Esophagus muscularis mucosa (tissue), 3 donors: ENCODE measurements around the gene MRPL58.

Experiments used
- CTCF ChIP-seq, 3 experiments: fragments of 200-600 bp in 2 of 3; fragments of 450-650 bp in 1 of 3; sonication (generic) in 2 of 3; IDR thresholded peaks; one replicate each; pipeline ENCODE4 v1.5.1; 2017 to 2019; ENCODE audit warnings: antibody characterized with exemption in 3 of 3, mild to moderate bottlenecking in 2 of 3, moderate library complexity in 1 of 3
- POLR2A ChIP-seq: fragments of 450-650 bp; IDR thresholded peaks from one replicate; pipeline ENCODE4 v1.6.1; 2017; ENCODE audit warnings: antibody characterized with exemption, moderate library complexity, mild to moderate bottlenecking, low read depth

- TF ChIP-seq CTCF (IDR thresholded peaks at IDR 0.05) (no peak), POLR2A (no peak)
Observed at GRCh38 chr17:75065562-75066151, 53.2 kb downstream of the MRPL58 start.
